HPDE6-E6E7 (cell line): ENCODE results near the gene KCNH4.
"Not testable (repeated sequence)": the region's sequence is repeated elsewhere in the genome, so short reads cannot be mapped to it uniquely, and the experiment has no call there.

Source experiments
- DNase-seq: peaks from one replicate; pipeline ENCODE4 v3.0.0; 2011; ENCODE audit warnings: missing footprints; ENCODE audit errors: extremely low spot score

Gene KCNH4

DNA sequence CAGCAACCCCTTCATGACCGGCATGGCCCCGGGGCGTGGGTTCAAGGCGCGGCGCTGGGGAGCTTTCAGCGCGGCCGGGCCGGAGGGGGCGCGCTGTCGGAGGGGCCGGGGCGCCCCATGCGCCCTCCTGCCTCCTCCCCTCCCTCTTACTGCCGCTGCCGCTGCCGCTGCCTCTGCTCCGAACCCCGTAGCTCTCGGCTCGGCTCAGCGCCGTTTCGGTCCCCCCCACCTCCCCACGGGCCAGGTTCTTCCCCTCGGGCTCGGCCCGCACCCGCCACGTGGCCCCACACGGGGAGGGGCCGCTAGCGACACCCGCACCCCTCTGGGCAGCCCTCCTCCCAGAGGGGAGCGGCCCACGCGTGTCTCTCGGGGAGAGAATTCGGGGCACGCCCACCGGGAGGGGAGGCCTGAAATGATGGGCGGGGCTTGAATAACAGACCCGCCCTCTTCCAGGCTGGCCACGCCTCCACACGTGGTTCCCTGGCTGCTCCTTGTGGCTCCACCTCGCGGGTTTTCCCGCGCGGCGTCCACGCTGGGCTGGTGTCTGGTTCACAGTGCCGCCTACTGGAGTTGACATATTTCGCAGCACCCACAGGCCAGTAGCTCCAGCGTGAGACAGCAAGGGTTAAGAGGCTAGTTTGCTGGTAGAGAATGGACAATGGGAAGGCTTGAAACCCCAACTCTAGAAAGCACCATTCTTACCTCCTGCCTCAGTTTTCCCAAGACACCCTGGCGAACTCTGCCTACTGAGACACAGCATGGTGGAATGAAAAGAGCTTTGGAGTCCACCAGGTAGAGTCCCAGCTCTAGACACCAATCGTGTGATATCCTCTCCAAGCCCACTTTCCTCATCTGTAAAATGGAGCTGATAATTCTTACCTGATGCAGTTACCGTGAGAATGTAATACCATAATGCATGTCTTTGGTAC is at the start of gene KCNH4:
TSS of gene KCNH4 (minus strand) at position 221 of the 929 bp plus-strand sequence. CDS start at position 24, 197 bp downstream.
- DNase-seq = no peak

DNA sequence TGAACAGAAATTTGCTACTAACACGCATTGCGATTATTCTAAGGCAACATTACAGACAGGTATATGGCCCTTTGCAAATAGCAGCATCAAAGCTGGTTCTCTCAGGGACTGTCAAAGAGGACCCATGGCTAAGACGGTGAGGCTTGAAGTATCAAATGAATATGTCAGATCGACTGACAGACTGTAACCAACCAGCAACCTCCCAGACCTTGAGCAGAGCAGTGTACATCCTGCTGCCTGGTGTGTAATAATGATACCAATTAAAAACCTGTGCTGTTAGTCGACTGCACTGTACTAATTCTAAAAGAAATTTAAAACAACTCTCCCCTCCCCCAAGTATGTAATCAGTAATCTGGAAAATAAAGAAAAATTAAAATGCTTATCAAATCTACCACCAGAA is 49.3 kb upstream of the KCNH4 start:
- DNase-seq = no peak

DNA sequence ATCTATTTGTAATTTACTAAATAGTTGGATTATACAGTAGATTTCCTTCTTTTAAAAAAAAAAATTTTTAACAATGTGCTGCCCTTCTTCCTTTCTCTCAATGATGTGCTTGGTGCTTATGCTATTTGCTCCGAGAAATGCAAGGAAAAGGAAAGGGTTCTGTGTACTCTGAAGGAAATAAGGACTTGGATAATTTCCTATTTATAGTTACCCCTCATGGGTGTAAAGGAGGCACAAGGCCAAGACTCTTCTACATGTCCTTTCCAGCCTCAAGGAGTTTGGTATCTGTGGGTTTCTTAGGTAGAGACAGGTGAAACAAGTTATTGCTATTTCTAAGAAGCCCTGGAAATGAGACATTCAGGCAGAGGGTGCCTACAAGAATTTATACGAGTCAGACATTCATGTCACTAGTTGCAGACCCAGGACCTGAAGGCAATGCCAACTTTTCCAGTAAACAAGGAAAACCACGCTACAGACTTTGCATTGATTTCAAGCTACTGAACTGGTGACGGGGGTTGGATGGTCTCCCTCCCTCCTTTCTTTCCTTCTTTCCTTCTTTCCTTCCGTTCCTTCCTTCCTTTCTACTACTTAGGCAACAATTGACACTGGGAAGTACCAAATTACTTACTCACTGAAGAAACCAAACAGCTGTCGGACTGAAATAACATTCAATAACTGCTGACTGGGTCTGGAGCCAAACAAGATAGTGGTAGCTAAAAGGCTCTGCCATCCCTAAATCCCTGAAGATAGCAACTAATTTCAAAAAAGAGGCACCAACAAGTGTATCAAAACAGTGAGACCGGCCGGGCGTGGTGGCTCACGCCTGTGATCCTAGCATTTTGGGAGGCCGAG is 47.1 kb upstream of the KCNH4 start:
- no peak for DNase-seq

DNA sequence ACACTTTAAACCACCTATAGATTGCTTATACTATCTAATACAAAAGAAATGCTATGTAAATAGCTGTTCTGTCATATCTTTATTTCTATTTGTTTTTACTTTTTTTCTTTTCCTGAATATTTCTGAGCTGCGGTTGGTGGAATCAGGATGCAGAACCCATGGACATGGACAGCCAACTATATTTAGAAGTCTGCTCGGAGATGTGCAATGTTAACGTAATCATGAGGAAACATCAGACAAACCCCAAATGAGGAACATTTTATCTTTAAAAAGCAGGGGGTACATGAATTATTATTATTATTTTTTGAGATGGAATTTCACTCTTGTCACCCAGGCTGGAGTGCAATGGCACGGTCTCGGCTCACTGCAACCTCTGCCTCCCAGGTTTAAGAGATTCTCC is 44.7 kb upstream of the KCNH4 start:
- DNase-seq = no peak

DNA sequence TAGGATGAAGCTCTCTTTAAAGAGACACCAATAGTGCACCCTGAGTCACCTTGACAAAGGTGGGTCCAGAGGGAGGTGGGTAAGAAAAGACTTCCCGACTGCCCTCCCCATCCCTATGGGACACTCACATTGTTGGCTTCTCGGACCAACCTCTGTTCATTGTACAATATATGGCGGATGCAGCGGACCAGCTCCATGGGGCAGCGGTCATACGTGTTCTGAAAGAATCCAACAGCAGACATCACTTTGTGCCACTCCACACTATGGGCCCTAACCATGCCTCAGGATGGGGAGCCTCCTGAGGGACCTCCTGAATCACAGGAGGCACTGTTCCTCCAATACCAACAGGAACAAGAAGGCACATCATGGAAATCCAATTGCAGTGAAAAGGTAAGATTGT is 43.7 kb upstream of the KCNH4 start:
- no peak for DNase-seq

DNA sequence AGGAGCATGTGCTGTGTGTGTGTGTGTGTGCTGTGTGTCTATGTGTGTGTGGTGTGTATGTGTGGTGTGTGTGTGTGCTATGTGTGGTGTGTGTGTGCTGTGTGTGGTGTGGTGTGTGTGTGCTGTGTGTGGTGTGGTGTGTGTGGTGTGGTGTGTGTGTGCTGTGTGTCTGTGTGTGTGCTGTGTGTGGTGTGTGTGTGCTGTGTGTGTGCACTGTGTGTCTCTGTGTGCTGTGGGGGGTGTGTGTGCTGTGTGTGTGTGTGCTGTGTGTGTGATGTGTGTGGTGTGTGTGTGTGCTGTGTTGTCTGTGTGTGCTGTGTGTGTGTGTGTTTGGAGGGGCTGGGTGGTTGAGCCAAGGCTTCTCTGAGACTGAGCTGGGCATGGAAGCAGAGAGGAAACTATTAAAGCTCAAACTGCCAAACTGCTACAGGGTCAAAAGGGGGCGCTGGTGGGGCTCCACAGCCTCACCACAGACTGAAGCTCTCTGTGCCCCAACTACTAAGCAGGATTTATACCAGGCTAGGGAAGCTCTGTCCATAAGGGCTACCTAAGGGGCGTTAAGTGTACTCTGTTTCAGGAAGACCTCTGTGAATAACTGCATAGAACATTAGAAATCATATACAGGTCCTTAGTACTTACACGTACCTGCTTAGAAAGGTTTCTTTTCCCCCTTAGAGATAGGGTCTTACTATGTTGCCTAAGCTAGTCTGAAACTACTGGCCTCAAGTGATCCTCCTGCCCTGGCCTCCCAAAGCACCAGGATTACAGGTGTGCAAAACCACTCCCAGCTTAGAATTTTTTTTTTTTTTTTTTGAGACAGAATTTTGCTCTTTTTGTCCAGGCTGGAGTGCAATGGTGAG is 41.2 kb upstream of the KCNH4 start:
- peak; percentile 16 for DNase-seq

DNA sequence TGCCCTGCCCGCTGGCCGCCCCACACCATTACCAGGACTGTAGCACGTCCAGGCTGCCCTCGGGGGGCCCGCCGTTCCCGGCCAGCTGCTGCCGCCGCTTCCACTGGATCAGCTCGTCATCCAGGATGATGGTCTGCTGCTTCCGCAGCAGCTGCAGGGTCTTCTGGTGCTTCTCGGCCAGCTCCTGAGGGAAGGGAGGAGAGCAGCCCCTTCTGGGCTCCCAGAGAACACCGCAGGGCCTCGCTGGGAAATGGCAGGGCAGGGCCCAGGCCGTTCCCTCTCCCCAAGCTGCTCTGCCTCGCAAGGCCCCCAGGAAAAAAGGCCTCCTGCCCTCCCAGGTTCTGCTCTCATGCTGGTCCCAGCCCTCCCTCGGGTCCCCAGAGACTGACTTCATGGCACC is 38.3 kb upstream of the KCNH4 start:
- DNase-seq = not testable (repeated sequence)

DNA sequence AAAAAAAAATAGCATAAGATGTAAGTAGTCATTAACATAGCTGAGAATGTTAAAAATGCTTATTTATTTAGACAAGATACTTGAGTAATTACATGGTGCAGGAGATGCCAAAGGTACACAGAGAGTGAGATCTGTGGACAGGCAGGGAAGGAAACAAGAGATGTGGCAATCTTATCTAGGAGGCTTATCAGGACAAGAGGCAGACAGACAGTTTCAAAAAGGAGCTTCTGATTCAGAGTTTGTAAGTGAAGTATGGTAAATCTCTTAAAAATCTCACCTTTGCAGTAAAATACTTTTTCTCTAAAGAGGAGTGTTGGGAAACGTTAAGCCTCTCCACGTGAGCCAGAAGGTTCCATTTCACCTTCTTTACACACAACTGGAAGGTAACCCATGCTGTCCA is 33.2 kb upstream of the KCNH4 start:
- no peak for DNase-seq

DNA sequence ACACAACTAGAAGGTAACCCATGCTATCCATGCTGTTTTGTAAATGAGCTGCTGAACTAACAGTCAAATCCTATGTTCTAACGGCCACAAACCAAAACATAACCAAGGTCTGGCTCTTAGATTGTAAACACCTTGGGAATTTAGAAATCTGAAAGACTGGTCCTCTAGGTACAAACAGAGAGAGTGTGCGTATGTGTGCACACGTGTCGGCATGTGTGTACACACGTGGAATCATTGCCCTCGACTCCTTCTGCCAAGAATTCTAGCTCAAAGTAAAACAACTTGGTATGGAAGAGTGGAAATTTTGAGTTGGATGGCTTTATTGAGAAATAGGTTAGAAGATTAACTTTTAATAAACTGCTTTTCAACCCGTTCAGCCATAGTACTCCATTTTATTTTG is 31.4 kb upstream of the KCNH4 start:
- DNase-seq = no peak

DNA sequence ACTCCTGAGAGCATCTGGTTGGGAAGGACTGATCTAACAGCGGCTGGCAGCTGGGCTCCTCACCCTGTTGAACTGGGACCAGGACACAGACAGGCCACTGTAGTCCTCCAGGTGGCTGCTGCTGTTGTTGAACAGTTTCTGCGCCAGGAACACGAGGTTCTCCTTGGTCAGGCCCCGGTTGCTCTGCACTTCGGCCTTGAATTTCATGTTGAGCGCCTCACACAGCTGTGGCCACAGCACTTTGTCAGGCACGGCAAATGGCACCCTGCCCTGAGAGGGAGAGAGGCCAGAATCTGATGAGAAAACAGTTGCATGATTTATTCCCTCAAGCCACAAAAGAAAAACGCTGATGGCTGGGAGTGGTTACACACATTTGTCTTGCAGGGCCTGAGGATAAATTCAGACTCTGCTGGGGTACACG is 31.0 kb upstream of the KCNH4 start:
- DNase-seq = not testable (repeated sequence)

DNA sequence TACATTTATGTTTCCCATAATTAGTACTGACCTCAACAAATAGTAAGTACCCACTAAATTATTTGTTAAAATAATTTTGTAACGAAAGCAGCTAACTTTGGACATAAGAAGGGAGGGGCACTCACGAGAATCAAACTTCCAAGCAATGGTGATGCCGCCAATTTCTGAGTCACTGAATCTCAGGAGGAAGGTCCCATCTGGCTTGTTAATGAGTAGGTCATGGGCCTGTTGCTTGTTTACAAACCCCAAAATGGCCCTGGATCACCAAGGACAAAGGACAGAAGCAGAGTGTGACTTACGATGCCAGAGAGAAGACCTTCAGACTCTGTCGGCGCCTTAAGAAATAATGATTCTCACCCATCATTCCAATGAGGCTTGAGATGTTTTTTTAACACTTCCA is 29.1 kb upstream of the KCNH4 start:
- DNase-seq = no peak

DNA sequence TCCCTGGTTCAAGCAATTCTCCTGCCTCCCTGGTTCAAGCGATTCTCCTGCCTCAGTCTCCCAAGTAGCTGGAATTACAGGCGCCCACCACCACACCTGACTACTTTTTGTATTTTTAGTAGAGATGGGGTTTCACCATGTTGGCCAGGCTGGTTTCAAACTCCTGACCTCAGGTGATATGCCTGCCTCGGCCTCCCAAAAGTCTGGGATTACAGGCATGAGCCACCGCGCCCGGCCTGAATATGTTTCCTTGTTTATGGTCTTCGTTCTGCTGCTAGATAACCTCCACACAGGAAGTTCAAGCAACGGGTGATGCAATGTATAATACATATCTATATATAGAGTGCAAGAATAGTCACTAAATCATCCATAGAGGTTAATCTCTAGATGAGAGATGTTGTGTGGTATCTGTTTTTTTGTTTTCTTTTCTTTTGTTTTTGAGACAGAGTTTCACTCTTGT is 25.2 kb upstream of the KCNH4 start:
- DNase-seq = not testable (repeated sequence)

DNA sequence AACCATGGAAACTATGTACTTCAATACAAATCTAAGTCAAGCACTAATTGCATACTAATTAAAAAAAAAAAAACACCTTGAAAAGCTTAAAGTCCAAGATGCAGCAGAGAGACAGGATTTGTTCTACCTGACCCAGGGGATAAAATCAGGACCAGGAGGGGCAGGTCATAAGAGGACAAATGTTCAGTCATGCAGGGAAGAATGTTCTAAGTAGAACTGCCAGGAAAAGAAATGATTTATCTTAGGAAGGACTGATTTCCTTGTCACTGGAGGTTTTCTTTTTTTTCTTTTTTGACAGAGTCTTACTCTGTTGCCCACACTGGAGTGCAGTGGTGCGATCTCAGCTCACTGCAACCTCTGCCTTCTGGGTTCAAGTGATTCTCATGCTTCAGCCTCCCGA is 22.4 kb upstream of the KCNH4 start:
- no peak for DNase-seq

DNA sequence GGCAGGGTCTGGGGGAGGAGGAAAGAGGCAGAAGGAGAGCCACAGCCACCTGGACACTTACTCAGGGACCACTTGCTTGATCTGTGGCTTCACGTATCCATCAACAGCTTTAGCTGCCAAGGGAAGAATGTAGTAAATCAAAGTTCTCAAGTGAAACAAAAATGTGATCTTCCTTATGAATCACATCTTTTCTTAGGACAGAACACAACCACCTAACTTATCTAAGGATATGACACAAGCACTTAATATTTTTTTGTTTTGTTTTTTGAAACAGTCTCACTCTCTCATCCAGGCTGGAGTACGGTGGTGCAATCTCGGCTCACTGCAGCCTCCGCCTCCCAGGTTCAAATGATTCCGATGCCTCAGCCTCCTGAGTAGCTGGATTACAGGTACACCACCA is 21.8 kb upstream of the KCNH4 start:
- no peak for DNase-seq

DNA sequence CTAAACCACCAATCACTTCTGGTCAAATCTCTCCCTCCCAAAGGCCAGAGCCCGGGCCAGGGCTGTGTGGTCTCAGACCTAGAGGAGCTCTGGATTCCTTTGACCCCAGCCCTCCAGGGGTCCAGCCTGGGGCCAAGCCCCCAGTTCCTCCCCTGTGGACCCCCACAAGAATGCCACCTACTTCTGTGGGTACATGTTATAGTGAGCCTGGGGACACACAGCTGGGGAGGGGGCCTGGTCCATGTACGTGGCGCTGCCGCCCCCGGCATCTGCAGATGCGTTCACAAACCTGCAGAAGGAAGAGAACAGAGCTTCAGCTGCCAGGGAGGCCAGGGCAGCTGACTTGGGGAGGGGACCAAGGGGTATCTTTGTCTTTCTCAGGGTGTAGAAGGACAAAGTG is 21.2 kb upstream of the KCNH4 start:
- DNase-seq = no peak

DNA sequence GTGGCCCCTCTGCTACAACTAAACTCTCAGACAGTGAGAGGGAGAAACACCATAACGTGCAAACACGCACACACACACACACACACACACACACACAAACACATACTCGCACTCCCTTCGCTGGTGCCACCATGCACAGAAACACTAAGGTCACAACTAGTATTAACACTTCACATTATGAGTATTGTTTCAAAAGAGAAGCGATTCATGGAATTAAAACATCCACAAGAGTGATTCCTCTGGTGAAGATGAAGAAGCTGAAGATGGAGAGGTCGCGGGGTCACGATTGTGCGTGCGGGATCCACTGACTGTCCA is 20.5 kb upstream of the KCNH4 start:
- no peak for DNase-seq

DNA sequence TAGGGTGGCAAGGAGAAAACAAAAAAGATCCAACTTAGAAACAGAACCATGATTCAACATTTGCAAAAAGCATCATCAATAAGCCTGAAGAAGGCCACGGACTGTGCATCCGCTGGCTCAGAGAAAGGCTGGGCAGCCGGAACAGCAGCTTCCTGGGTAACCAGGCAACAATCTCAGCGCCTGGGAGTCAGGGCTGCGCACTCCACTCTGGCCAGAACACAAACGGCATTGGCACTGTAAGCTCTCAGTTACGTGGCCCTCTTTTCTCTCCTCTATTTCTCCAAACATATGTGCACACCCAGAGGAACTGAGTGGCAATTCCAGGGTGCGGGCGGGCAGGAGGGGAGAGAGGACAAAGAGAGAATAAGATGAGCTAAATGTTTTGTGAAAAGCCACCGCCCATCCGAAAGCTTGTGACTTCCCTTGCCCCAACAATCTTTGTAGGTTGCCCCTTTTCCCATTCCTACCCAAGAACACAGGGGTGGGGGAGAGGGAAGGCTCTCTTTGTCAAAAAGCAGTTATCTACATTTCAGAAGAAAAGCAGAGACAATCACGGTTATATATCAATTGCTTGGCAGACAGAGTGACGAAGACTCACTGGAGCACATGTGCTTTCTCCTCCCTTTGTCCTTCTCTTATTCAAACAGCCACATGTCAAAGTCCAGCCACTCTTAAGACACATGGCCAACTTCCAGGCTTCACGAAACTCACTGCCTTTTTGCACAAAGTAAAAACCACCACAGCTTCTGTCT is 19.9 kb upstream of the KCNH4 start:
- DNase-seq = no peak

DNA sequence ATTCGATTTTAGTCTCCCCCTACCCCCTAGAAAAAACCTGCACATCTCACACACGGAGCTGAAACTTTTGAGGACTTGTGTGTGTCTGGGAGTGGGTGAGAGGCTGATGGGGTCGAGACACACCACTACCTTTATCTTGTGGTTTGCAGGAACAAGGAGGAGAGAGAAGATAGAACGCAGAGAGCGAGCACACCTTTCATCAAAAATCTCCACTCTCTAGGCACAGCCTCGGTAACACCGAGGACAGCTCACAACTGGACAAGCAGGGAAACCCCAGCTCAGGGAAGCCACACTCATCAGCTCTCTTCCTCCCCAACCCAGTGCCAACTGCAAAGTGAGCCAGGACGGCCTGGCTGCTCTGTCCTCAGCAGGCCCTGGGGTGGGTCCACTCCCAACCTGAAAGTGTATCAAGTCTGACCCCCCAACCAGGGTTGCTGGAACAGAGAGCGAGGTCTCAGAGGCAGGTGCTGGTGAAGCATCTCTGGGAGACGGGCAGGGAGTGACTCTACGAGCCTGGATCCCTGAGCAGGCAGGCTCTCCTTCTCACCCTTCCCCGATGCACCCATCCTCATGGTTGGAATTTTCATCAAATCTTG is 18.6 kb upstream of the KCNH4 start:
- DNase-seq = no peak

DNA sequence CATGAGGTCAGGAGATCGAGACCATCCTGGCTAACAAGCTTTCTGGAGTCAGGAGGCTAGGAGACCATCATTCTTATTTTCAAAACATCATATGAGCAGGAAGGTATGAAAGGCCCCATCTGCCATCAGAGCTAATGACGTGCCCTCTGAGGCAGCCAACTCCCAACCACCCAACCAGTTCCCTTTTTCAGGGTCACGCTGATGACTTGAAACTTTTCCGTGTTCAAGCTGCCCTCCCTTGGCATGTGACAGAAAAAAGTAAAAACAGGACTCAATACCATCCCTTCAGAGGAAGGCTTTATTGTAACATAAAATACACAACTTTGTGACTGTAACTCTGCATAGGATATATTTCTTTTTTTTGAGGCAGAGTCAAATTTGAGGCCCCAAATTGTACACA is 18.0 kb upstream of the KCNH4 start:
- no peak for DNase-seq

DNA sequence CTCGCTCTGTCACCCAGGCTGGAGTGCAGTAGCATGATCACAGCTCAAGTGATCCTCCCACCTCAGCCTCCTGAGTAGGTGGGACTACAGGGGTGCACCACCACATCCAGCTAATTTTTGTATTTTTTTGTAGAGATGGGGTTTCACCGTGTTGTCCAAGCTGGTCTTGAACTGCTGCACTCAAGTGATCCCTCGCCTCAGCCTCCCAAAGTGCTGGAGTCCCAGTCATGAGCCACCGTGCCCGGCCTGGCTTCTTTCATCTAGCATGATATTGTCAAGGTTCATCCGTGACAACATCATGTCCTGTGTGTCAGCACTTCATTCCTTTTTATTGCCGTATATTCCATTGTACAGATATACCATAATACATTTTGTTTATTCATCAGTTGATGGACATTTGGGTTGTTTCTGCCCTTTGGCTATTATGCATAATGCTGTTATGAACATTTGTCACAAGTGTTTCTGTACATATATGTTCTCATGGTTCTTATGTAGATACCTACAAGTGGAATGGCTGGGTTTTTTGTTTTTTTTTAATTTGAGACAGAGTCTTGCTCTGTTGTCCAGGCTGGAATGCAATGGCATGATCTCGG is 16.7 kb upstream of the KCNH4 start:
- no peak for DNase-seq
